Naive thymus-derived CD4-positive, alpha-beta T cell (primary cell): ENCODE measurements around the gene WNT5A. TPM values are rescaled to one million over a fixed set of nuclear protein-coding genes. Genes with fewer than 3 reads are reported as not detected.
A peak's percentile ranks its signal among the peaks of the same experiment; 100 is the strongest.

Experiments
- ATAC-seq: fragments of 150-1000 bp; cut with Tn5 transposase; 2 replicates; pipeline ENCODE4 v1.10.0; 2021; ENCODE audit warnings: mild to moderate bottlenecking, moderate library complexity
- CTCF ChIA-PET: fragments of 350-600 bp; sonication (Branson Sonifier 250); formaldehyde crosslinking; loops from one replicate; lab custom pipeline; 2021; ENCODE audit warnings: antibody characterized with exemption; lab: Charles Lee
- POLR2A ChIA-PET: fragments of 350-600 bp; sonication (Branson Sonifier 250); formaldehyde crosslinking; loops from one replicate; lab custom pipeline; 2021; ENCODE audit warnings: antibody characterized with exemption, inconsistent platforms; lab: Charles Lee
- DNase-seq, 9 donors: peaks; one replicate each; pipeline versions ENCODE4 v3.0.0 to v3.0.0-alpha.2; 2020 to 2022; ENCODE audit warnings: mixed read lengths in 1 of 9
- H3K27ac ChIP-seq: one replicate; pipeline ENCODE4 v1.7.0; 2013; ENCODE audit warnings: mild to moderate bottlenecking, low read depth, low read length, moderate library complexity
- H3K27me3 ChIP-seq, 2 donors: one replicate each; pipeline ENCODE4 v1.7.0; 2013; ENCODE audit warnings: low read length in 2 of 2, mild to moderate bottlenecking in 2 of 2, moderate library complexity in 2 of 2; ENCODE audit not compliant: control insufficient read depth in 2 of 2, insufficient read depth in 2 of 2
- H3K36me3 ChIP-seq, 3 experiments: 1 replicate in 2 of 3; 2 replicates in 1 of 3; pipeline ENCODE4 v1.7.0; 2013; ENCODE audit warnings: low read length in 3 of 3, mild to moderate bottlenecking in 3 of 3, moderate library complexity in 1 of 3; ENCODE audit not compliant: insufficient read depth in 3 of 3, control insufficient read depth in 2 of 3
- H3K4me1 ChIP-seq, 2 donors: one replicate each; pipeline ENCODE4 v1.7.0; 2013; ENCODE audit warnings: low read length in 2 of 2, mild to moderate bottlenecking in 2 of 2, moderate library complexity in 1 of 2; ENCODE audit not compliant: control insufficient read depth in 2 of 2, insufficient read depth in 2 of 2
- H3K4me3 ChIP-seq: 2 replicates; pipeline ENCODE4 v1.7.0; 2013; ENCODE audit warnings: mild to moderate bottlenecking, low read length
- H3K9me3 ChIP-seq, 3 experiments: 1 replicate in 2 of 3; 2 replicates in 1 of 3; pipeline ENCODE4 v1.7.0; 2013; ENCODE audit warnings: low read length in 3 of 3; ENCODE audit not compliant: control insufficient read depth in 2 of 3
- H3K27ac Mint-ChIP-seq, 9 donors: one replicate each; pipeline ENCODE4 v1.8.0; 2020 to 2022; ENCODE audit warnings: mixed read lengths in 9 of 9, mild to moderate bottlenecking in 8 of 9, moderate library complexity in 5 of 9, inconsistent platforms in 2 of 9
- H3K27me3 Mint-ChIP-seq, 5 donors: one replicate each; pipeline ENCODE4 v1.8.0; 2021 to 2022; ENCODE audit warnings: mixed read lengths in 5 of 5, mild to moderate bottlenecking in 1 of 5
- H3K36me3 Mint-ChIP-seq, 5 donors: one replicate each; pipeline ENCODE4 v1.8.0; 2020 to 2022; ENCODE audit warnings: mixed read lengths in 5 of 5, mild to moderate bottlenecking in 3 of 5, inconsistent platforms in 1 of 5
- H3K4me1 Mint-ChIP-seq, 7 donors: one replicate each; pipeline ENCODE4 v1.8.0; 2020 to 2022; ENCODE audit warnings: mixed read lengths in 7 of 7, mild to moderate bottlenecking in 3 of 7, inconsistent platforms in 1 of 7
- H3K4me3 Mint-ChIP-seq, 10 donors: one replicate each; pipeline ENCODE4 v1.8.0; 2020 to 2022; ENCODE audit warnings: mild to moderate bottlenecking in 10 of 10, mixed read lengths in 10 of 10, moderate library complexity in 6 of 10, inconsistent platforms in 2 of 10
- H3K9me3 Mint-ChIP-seq, 11 donors: one replicate each; pipeline ENCODE4 v1.8.0; 2020 to 2022; ENCODE audit warnings: mixed read lengths in 11 of 11, mild to moderate bottlenecking in 4 of 11, inconsistent platforms in 1 of 11, moderate library complexity in 1 of 11
- intact Hi-C, 2 donors: fragments of 100-400 bp; cut with micrococcal nuclease; formaldehyde crosslinking; loops; one replicate each; pipeline ENCODE4 v1.15.1; 2023
- polyA plus RNA-seq, 2 donors: library from polyadenylated mRNA; unstranded; fragments of 300-500 nt; fragmentation: Illumina TruSeq; gene quantifications; one replicate each; pipeline ENCODE4 v1.2.3, GENCODE V29; 2021
- total RNA-seq, 6 experiments: library from RNA in 5 of 6; stranded (reverse) in 5 of 6; gene quantifications; 1 replicate in 5 of 6; 2 replicates in 1 of 6; pipeline ENCODE4 v1.2.3 and lab custom pipeline; 2021 to 2026

WNT5A gene
- total and polyA plus RNA-seq, 7 experiments from 2014 or later: 0.36 TPM; not detected in 6

GRCh38 chr3:55488398-55489055 lies 1.4 kb upstream of the WNT5A start:
- Mint-ChIP-seq H3K36me3 (peaks cover 0 to 5% (median 0%) of the 10 kb centered on the region in 5 donors), H3K4me1 (peaks cover 0 to 46% (median 26%) of the 10 kb centered on the region in 7 donors), H3K9me3 (peaks cover 0 to 10% (median 0%) of the 10 kb centered on the region in 11 donors), H3K27ac (peak overlapping the region in 1 of 9 donors; percentile 42), H3K4me3 (peak overlapping the region; percentile 9 to 85 (median 59)), H3K27me3 (peaks cover 56 to 80% (median 72%) of the 10 kb centered on the region in 5 donors)
- CTCF ChIA-PET: no interaction called here
- ATAC-seq: no peak
- DNase-seq: no peak
- peaks cover 0 to 4% of the 10 kb centered on the region in 2 donors for H3K27me3 ChIP-seq
- H3K9me3 ChIP-seq: no peaks in the 10 kb centered on the region
- no peak overlapping the region for H3K4me3 ChIP-seq
- POLR2A ChIA-PET: no interaction called here
- no peaks in the 10 kb centered on the region for H3K4me1 ChIP-seq
- no peaks in the 10 kb centered on the region for H3K36me3 ChIP-seq
- intact Hi-C loops: loop anchor here in 1 of 2 donors (5.0 kb wide), 1 partner anchor 814 kb away; no protein-coding TSS in a partner anchor
- no peak overlapping the region for H3K27ac ChIP-seq

- Histone ChIP-seq H3K4me1 (no peaks in the 10 kb centered on the region), H3K9me3 (no peaks in the 10 kb centered on the region), H3K4me3 (no peak overlapping the region), H3K27ac (no peak overlapping the region), H3K36me3 (no peaks in the 10 kb centered on the region), H3K27me3 (peaks cover 0 to 4% of the 10 kb centered on the region in 2 donors)
- Mint-ChIP-seq H3K4me3 (peak overlapping the region; percentile 40 to 85 (median 70)), H3K4me1 (peaks cover 0 to 51% (median 26%) of the 10 kb centered on the region in 7 donors), H3K27me3 (peaks cover 65 to 89% (median 74%) of the 10 kb centered on the region in 5 donors), H3K36me3 (peaks cover 0 to 5% (median 0%) of the 10 kb centered on the region in 5 donors), H3K9me3 (peaks cover 0 to 11% (median 0%) of the 10 kb centered on the region in 11 donors), H3K27ac (peak overlapping the region in 1 of 9 donors; percentile 52)
- CTCF ChIA-PET: no interaction called here
- POLR2A ChIA-PET: no interaction called here
- intact Hi-C loops: loop anchor here in 1 of 2 donors (5.0 kb wide), 1 partner anchor 815 kb away; no protein-coding TSS in a partner anchor
- DNase-seq (no peak), ATAC-seq (no peak)
These were observed 505 bp upstream of the WNT5A start for GRCh38 chr3:55487381-55488241.

DNA sequence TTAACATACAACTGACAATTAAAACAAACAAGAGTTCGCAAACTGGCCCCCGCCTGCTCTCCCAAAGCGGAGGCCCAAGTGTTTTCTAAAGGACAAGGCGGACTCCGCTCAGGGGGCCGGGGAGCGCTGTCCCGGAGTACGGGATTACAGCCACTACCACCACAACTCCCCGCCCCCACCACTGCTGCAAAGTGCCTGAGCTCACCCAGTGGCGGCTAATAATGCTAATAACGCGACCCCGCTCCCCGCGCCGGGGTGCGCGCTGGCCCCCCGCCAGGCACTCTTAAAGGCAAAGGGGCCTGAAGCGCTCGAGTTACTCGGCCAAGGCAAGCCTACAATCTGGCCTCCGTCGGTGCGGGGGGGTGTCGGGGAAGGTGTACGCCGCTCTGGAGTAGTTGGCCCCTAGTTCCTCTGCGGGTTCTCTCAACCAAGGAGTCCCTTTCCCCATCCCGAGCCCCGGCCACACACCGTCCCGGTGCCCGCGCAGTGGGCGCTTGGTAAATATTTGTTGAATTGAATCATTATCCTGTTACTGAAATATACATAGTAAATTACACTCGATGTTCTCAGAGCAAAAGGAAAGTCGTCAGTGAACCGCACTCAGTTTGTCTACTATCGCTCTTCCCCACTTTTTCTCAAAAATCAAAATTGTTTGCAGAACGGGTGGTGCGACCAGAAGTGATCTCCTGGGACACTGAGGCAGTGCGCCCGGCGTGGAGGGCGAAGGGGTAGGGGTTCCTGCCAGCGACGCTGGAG lies 827 bp downstream of the WNT5A start:
- Mint-ChIP-seq H3K4me3 (peak overlapping the region; percentile 17 to 85 (median 65)), H3K9me3 (peaks cover 0 to 11% (median 0%) of the 10 kb centered on the region in 11 donors), H3K27me3 (peaks cover 59 to 91% (median 76%) of the 10 kb centered on the region in 5 donors), H3K27ac (peak overlapping the region in 1 of 9 donors; percentile 79), H3K4me1 (peaks cover 0 to 51% (median 26%) of the 10 kb centered on the region in 7 donors), H3K36me3 (peaks cover 0 to 5% (median 0%) of the 10 kb centered on the region in 5 donors)
- no peak for DNase-seq
- ATAC-seq: no peak
- ChIA-PET CTCF (no interaction called here), POLR2A (no interaction called here)
- no peaks in the 10 kb centered on the region for H3K36me3 ChIP-seq
- H3K9me3 ChIP-seq: no peaks in the 10 kb centered on the region
- no peak overlapping the region for H3K4me3 ChIP-seq
- no peaks in the 10 kb centered on the region for H3K4me1 ChIP-seq
- peaks cover 0 to 4% of the 10 kb centered on the region in 2 donors for H3K27me3 ChIP-seq
- intact Hi-C loops: loop anchor here in 1 of 2 donors (5.0 kb wide), 1 partner anchor 816 kb away; no protein-coding TSS in a partner anchor
- H3K27ac ChIP-seq: no peak overlapping the region

DNA sequence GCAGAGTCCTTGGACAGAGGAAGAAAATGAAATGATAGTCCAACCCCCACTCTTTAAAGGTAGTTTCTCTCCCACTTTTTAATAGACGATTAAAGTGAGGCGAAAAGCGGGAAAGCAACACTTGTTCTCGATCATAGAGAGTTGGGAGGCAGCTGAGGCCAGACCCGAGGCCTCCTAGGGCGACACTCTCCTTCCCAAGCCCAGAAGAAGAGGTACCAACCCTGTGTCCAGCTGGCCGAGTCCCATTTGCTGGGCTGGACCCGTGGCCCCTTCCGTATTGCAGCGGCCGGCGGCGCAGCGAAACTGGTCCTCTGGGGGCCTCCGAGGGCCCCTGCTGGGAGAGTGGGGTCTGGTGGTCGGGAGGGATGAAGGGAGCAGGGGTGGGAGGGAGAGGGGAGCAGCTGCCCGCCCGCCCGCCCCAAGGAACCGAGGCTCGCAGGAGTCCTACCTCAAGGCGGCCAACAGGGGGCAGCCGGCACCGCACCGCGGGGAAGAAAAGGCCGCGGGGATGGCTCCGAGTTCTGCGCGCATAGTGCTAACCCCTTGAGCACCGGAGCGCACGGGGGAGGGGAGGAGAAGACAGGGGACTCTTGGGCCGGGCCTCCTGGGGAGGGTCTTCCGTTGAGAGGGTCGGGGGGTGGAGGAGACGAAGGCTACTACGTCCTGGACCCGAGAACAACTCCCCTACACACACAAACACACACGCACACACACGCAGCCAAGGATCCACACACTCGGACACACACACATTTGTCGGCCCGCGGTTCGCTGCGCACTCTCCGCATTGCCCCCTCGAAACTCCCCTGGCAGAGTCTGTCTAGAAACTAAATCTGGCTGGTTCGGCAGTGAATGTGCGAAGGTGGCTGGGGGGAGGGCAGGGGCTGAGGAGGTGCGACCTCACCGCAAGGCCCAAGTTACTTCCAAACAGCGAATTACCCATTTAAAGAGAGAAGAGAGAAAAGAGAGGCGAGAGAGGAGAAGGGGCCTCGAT lies 2.0 kb downstream of the WNT5A start:
- peak; percentile 40 for ATAC-seq

GRCh38 chr3:55484191-55484689 lies 2.9 kb downstream of the WNT5A start:
- H3K4me3 Mint-ChIP-seq: peak overlapping the region in 3 of 10 donors; percentile 9 to 47 (median 39)
- H3K27ac Mint-ChIP-seq: peak overlapping the region in 1 of 9 donors; percentile 18
- no peak for ATAC-seq
- ChIA-PET POLR2A (no interaction called here), CTCF (no interaction called here)
- DNase-seq: no peak
- H3K27ac ChIP-seq: no peak overlapping the region
- H3K4me1 Mint-ChIP-seq: peaks cover 0 to 47% (median 23%) of the 10 kb centered on the region in 7 donors
- no peak overlapping the region for H3K4me3 ChIP-seq
- peaks cover 0 to 12% of the 10 kb centered on the region in 2 donors for H3K27me3 ChIP-seq
- peaks cover 0 to 9% (median 0%) of the 10 kb centered on the region in 11 donors for H3K9me3 Mint-ChIP-seq
- H3K9me3 ChIP-seq: no peaks in the 10 kb centered on the region
- no peaks in the 10 kb centered on the region for H3K4me1 ChIP-seq
- H3K36me3 Mint-ChIP-seq: peaks cover 0 to 5% (median 4%) of the 10 kb centered on the region in 5 donors
- H3K27me3 Mint-ChIP-seq: peaks cover 59 to 90% (median 78%) of the 10 kb centered on the region in 5 donors
- intact Hi-C loops: loop anchor here in 1 of 2 donors (2.0 kb wide), 1 partner anchor 767 kb away; no protein-coding TSS in a partner anchor
- H3K36me3 ChIP-seq: no peaks in the 10 kb centered on the region

More for the DNA sequence above, 2.0 kb downstream of the WNT5A start:
- Histone ChIP-seq H3K9me3 (no peaks in the 10 kb centered on the region), H3K27me3 (peaks cover 0 to 9% of the 10 kb centered on the region in 2 donors), H3K27ac (no peak overlapping the region), H3K36me3 (no peaks in the 10 kb centered on the region), H3K4me3 (no peak overlapping the region), H3K4me1 (no peaks in the 10 kb centered on the region)
- Mint-ChIP-seq H3K9me3 (peaks cover 0 to 9% (median 0%) of the 10 kb centered on the region in 11 donors), H3K4me1 (peaks cover 0 to 51% (median 26%) of the 10 kb centered on the region in 7 donors), H3K27me3 (peaks cover 61 to 90% (median 79%) of the 10 kb centered on the region in 5 donors), H3K36me3 (peaks cover 0 to 5% (median 4%) of the 10 kb centered on the region in 5 donors), H3K4me3 (peak overlapping the region in 7 of 10 donors; percentile 16 to 60 (median 42)), H3K27ac (peak overlapping the region in 1 of 9 donors; percentile 65)
- intact Hi-C loops: loop anchor here in 1 of 2 donors (2.0 to 5.0 kb wide), 2 partner anchors 766 to 817 kb away; no protein-coding TSS in a partner anchor
- DNase-seq: peak in 2 of 9 donors; percentile 19 to 52
- ChIA-PET CTCF (no interaction called here), POLR2A (no interaction called here)
